HL-60 (cell line): ENCODE results near the gene PPP2R5C.
"Not testable (repeated sequence)": the region's sequence is repeated elsewhere in the genome, so short reads cannot be mapped to it uniquely, and the experiment has no call there.

Experiments used
- DNase-seq, 2 experiments: peaks; one replicate each; pipeline ENCODE4 v3.0.0-alpha.2; 2010 to 2020; ENCODE audit warnings: low read depth in 1 of 2, low spot score in 1 of 2
- H3K27ac ChIP-seq: fragments of 250-450 bp; sonication (Bioruptor Pico); replicated peaks from 2 replicates; pipeline ENCODE4 v1.5.1; 2020; ENCODE audit warnings: mild to moderate bottlenecking, moderate library complexity
- H3K27me3 ChIP-seq: fragments of 250-450 bp; sonication (Bioruptor Pico); 2 replicates; pipeline ENCODE4 v1.5.1; 2021; ENCODE audit warnings: mild to moderate bottlenecking, moderate library complexity; ENCODE audit not compliant: insufficient read depth, poor library complexity, severe bottlenecking
- H3K4me3 ChIP-seq: replicated peaks from 2 replicates; pipeline ENCODE4 v1.5.1; 2011; ENCODE audit warnings: mild to moderate bottlenecking, control low read depth, low read length; ENCODE audit not compliant: insufficient read depth
- GABPA ChIP-seq: IDR thresholded peaks from 2 replicates; pipeline ENCODE4 v1.6.1; 2012; ENCODE audit warnings: low read depth
- POLR2AphosphoS5 ChIP-seq: IDR thresholded peaks from 2 replicates; pipeline ENCODE4 v1.6.1; 2012; ENCODE audit warnings: low read depth
- REST ChIP-seq: IDR thresholded peaks from 2 replicates; pipeline ENCODE4 v1.6.1; 2012; ENCODE audit warnings: low read depth; ENCODE audit not compliant: insufficient replicate concordance
- SPI1 ChIP-seq: IDR thresholded peaks from 2 replicates; pipeline ENCODE4 v1.6.1; 2012; ENCODE audit warnings: low read depth, mild to moderate bottlenecking, borderline replicate concordance
- TF ChIP-seq, protein P1 (sequence below): IDR thresholded peaks from one replicate; pipeline ENCODE4 v1.5.1; 2011; ENCODE audit warnings: low read length, control low read depth, inconsistent platforms; ENCODE audit not compliant: insufficient read depth

Gene PPP2R5C

GRCh38 chr14:101739446-101740141, 21.9 kb upstream of the PPP2R5C start:
- Histone ChIP-seq H3K27ac (no peak overlapping the region), H3K4me3 (no peak overlapping the region), H3K27me3 (no peaks in the 10 kb centered on the region)
- no peak for DNase-seq
- TF ChIP-seq GABPA: no peak
- TF ChIP-seq, protein P1, sequence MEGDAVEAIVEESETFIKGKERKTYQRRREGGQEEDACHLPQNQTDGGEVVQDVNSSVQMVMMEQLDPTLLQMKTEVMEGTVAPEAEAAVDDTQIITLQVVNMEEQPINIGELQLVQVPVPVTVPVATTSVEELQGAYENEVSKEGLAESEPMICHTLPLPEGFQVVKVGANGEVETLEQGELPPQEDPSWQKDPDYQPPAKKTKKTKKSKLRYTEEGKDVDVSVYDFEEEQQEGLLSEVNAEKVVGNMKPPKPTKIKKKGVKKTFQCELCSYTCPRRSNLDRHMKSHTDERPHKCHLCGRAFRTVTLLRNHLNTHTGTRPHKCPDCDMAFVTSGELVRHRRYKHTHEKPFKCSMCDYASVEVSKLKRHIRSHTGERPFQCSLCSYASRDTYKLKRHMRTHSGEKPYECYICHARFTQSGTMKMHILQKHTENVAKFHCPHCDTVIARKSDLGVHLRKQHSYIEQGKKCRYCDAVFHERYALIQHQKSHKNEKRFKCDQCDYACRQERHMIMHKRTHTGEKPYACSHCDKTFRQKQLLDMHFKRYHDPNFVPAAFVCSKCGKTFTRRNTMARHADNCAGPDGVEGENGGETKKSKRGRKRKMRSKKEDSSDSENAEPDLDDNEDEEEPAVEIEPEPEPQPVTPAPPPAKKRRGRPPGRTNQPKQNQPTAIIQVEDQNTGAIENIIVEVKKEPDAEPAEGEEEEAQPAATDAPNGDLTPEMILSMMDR: no peak

- H3K27me3 ChIP-seq: no peaks in the 10 kb centered on the region
- no peak overlapping the region for H3K4me3 ChIP-seq
- no peak overlapping the region for H3K27ac ChIP-seq
- no peak for DNase-seq
- no peak for TF ChIP-seq SPI1
Observed at GRCh38 chr14:101740981-101741380, 20.5 kb upstream of the PPP2R5C start.

GRCh38 chr14:101743701-101744100, 17.8 kb upstream of the PPP2R5C start:
- H3K27me3 ChIP-seq: no peaks in the 10 kb centered on the region
- TF ChIP-seq POLR2AphosphoS5: no peak
- TF ChIP-seq, protein P1: no peak
- TF ChIP-seq GABPA: no peak
- TF ChIP-seq SPI1: no peak
- TF ChIP-seq REST: no peak
- DNase-seq: no peak

GRCh38 chr14:101744382-101744781, 17.1 kb upstream of the PPP2R5C start:
- not testable (repeated sequence) for H3K27me3 ChIP-seq, DNase-seq, H3K4me3 ChIP-seq, H3K27ac ChIP-seq

More at GRCh38 chr14:101743701-101744100, 17.8 kb upstream of the PPP2R5C start:
- no peak overlapping the region for H3K27ac ChIP-seq
- H3K4me3 ChIP-seq: no peak overlapping the region

DNA sequence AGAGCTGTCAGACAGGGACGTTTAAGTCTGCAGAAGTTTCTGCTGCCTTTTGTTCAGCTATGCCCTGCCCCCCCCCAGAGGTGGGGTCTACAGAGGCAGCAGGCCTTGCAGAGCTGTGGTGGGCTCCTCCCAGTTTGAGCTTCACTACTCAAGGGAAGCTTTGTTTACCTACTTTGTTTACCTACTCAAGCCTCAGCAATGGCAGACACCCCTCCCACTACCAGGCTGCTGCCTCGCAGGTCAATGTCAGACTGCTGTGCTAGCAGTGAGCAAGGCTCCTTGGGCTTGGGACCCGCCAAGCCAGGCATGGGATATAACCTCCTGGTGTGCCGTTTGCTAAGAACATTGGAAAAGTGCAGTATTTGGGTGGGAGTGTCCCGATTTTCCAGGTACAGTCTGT, 11.8 kb upstream of the PPP2R5C start:
- DNase-seq, H3K27me3 ChIP-seq, H3K4me3 ChIP-seq, H3K27ac ChIP-seq: not testable (repeated sequence)

DNA sequence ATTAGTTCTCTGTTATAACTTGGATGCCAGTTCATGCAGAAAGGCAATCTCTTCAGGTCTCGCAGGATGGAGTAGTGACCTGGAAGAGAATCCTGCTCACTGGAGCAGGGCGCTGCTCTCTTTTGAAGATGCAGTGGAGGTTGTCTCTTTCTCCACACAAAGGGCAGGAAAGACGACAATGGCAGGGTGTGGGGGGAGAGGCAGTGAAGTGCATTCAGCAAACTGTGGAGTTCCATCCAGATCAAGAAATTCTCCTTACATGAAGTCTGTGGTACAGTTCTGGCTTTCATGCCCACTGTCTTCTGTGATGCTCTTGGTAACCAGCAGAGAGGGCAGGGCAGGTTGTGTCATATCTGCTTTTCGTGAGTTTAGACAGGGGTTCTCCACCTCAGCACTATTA, 6.6 kb upstream of the PPP2R5C start:
- no peak for DNase-seq
- Histone ChIP-seq H3K27ac (no peak overlapping the region), H3K27me3 (no peaks in the 10 kb centered on the region), H3K4me3 (no peak overlapping the region)
- no peak for TF ChIP-seq SPI1
- no peak for TF ChIP-seq REST
- TF ChIP-seq GABPA: no peak
- TF ChIP-seq, protein P1: no peak
- TF ChIP-seq POLR2AphosphoS5: no peak
